8988T (cell line): ENCODE data around the gene PHF21A.

ENCODE experiments used
- DNase-seq: peaks from one replicate; pipeline ENCODE4 v3.0.0; 2011

Gene PHF21A

GRCh38 chr11:46121301-46121723 is at the start of gene PHF21A:
TSS of gene PHF21A (minus strand) at chr11:46121454. CDS start at chr11:46084219, 37,235 bp downstream.
- DNase-seq: peak; percentile 87

- DNase-seq: no peak
Measured at GRCh38 chr11:46170797-46171196, 49.5 kb upstream of the PHF21A start.

DNA sequence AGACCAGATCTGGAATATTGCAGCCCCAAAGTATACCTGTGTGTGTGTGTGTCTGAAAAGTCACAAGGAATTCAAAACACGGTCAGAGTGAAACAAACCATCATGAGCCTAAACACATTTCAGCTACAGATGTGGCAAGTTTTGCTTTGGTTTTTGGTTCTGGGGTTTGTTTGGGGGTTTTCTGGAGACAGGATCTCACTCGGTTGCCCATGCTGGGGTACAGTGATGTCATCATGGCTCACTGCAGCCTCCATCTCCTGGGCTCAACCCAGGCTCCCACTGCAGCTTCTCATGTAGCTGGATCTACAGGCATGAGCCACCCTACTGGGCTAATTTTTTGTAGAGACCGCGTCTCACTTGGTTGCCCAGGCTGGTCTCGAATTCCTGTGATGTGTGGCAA is 41.4 kb upstream of the PHF21A start:
- no peak for DNase-seq

GRCh38 chr11:46161201-46161600 is 39.9 kb upstream of the PHF21A start:
- DNase-seq: no peak

DNA sequence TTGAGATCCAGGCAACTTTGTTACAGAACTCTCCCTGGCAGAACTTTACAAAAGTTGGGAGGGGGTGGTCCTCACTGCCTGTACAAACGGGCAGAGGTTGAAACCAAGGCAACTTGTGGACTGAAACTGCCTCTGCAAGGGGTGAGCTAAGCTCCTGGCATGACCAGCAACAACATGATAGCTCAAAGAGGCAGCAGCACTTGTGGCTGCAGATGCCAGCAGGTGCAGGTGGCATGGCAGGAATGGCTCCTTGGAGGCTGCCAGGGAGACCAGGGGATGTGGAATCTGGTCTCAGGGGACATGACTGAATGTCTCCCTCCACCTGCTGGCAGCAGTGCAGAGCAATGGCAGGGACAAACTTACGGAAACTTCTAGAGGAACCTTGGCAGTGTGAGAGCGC is 38.8 kb upstream of the PHF21A start:
- DNase-seq: no peak

GRCh38 chr11:46159680-46160079 is 38.4 kb upstream of the PHF21A start:
- DNase-seq: no peak

GRCh38 chr11:46149826-46150225 is 28.6 kb upstream of the PHF21A start:
- no peak for DNase-seq

DNA sequence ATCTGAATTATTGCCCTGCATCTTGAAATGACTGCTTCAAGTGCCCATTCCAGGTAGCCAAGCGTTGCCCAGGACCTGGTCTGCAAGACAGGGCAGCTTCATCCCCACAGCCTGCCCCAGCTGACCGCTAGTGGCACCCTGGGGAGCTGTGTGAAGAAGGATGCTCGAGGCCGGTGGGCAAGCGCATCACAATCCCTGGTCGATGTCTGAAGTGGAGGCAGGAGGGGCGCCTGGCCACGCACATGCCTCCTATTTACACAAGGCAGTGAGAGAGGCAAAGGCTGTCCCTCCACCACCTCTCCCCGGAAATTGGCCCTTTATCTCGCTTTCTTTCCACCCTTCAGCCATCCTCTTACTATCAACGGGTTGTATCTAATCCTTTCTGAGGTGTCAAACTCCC is 28.1 kb upstream of the PHF21A start:
- DNase-seq: no peak

DNA sequence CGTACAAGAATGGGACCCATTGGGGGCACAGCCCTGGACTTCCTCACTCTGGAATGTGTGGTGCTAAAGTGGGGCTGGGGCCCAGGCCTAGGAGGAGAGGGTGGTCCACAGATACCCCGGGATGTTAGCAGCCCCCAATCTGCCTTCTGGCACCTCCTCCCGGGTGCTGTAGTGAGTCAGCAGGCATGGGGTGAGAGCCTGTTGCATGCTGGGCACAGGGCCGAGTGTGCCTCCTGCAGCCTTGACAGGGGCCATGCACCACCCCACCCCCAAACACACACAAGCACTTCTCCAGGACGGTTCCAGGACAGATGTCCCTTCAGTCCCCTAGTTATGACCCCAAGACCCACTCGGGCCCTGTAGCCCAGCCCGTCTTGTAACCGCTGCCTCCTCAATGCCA is 23.5 kb upstream of the PHF21A start:
- DNase-seq: no peak

DNA sequence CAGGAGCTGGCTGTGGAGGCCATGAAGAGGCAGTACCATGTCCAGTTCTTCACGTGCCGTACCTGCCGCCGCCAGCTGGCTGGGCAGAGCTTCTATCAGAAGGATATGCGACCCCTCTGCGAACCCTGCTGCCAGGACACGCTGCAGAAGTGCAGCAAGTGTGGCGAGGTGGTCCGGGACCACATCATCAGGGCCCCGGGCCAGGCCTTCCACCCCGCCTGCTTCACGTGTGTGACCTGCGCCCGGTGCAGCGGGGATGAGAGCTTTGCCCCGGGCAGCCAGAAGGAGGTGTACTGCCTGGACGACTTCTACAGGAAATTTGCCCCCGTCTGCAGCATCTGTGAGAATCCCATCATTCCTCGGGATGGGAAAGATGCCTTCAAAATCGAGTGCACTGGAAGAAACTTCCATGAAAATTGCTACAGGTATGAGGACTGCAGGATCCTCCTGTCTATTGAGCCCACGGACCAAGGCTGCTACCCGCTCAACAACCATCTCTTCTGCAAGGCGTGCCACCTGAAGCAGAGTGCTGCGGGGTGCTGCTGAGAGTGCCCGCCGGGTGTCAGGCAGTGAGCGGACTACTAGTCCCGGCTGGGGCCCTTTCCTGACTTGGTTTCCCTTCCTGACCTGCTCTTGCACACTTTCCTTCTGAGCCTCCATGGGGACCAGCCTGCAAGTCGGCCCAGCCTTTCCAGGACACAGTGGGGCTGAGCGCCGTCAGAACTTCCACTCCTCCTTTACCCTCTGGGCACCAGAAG is 22.0 kb upstream of the PHF21A start:
- no peak for DNase-seq

- no peak for DNase-seq
Measured at GRCh38 chr11:46142561-46142960, 21.3 kb upstream of the PHF21A start.

GRCh38 chr11:46141597-46141996 is 20.3 kb upstream of the PHF21A start:
- no peak for DNase-seq

- DNase-seq: no peak
Measured at GRCh38 chr11:46134540-46134939, 13.3 kb upstream of the PHF21A start.

- DNase-seq: no peak
Measured at GRCh38 chr11:46134061-46134460, 12.8 kb upstream of the PHF21A start.

GRCh38 chr11:46133119-46133518 is 11.9 kb upstream of the PHF21A start:
- DNase-seq: no peak

DNA sequence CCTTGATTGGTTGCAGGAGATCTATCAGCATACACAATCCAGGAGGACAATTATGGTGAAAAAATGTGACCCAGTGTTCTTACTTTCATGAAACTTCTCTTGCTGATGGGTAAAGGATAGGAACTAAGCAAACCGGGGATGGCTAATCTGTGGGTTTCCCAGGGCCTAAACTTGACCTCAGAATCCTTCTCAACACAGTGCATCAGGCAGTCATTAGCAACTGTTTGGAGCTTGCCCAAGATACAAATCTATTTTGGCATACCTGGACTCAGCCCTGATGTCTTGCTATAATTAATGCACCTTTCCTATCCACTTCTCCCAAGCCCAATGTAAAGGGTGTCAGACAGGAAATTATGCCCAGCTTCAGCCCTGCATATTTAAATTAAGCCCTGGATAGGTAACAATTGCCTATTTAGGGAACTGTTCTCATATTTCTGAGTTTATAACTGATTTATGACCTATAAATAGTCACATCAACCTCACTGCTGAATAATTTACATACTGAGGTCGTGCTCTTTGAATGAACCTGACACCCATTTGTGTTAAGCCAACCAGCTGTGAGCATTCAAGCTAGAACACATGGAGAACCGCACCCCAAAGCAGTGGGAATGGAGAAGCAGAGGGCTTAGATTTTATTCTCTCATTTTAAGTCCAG is 9.2 kb upstream of the PHF21A start:
- DNase-seq: no peak

DNA sequence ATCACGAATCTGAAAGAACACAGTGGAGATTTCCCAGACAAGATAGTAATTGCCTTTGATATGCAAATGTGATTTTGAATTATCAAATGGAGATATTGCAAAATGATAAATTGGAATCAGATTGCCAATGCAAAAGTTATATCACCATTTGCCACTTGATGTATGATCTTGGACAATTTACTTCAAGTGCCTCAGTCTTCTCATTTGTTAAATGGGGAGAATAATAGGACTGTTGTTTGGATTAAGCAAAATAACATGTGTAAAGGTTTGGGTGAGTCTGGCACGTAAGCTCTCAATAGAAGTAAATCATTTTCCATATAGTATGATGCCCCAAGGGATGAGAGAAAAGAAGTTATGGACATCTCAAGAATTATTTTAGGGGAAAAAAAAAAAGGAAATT is 7.9 kb upstream of the PHF21A start:
- DNase-seq: no peak

GRCh38 chr11:46127150-46127638 is 5.9 kb upstream of the PHF21A start:
- DNase-seq: peak; percentile 83

DNA sequence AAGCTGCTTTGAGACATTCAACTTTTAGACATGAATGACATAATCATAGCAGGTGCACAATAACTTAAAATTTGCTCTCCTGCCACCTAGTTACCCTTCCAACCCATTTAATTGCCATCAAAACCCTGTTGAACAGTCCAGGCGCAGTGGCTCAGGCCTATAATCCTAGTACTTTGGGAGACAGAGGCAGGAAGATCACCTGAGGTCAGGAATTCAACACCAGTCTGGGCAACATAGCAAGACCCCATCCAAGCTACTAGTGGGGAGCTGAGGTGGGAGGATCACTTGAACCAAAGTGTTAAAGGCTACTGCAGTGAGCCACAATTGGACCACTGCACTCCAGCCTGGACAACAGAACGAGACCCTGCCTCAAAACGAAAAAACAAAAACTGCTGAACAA is 4.0 kb upstream of the PHF21A start:
- DNase-seq: no peak

DNA sequence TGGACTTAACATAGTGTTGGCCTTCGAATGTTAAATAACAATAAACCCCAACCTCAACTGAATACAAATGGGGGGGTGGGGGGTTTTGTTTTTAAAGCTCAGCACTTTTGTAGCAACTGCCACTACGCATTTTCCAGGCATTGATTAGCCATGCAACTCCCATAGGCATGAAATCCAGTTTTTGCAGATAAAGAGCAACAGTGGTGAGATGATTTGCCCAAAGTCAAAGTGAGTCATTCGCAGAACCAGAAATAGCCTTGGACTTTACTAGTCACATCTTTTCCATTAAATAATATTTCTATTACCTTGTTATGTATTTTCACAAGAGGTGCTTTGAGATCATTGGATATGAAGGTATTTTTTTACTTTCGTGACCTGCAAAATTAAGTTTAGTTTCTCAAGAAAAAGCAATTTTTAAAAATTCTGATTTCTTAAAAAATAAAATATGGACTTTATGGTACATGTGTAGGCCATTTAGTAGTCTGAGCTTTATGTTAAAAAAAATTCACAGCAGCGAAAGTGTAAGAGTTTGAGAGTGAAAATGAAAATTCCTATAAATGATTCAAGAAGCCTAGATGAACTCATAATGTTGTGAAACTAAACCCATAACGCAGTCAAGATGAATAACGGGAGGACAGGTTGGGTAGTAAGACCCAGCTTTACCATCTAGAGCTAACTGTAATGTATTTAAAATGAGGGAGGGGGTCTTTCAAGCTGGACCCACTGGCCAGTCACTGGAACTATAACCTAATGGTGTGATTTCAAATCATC is 1.9 kb upstream of the PHF21A start:
- no peak for DNase-seq

GRCh38 chr11:46121724-46122477 is 647 bp upstream of the PHF21A start:
- DNase-seq: peak; percentile 49

- DNase-seq: peak; percentile 37
Measured at GRCh38 chr11:46120346-46121300, 631 bp downstream of the PHF21A start.
